ENCODE measurements around the gene GAGE10. TPM values are rescaled to one million over a fixed set of nuclear protein-coding genes. Genes with fewer than 3 reads are reported as not detected.

Gene GAGE10
- total RNA-seq = not detected
- long read RNA-seq = 0 reads

GRCh38 chrX:49303346-49303745 lies at the start of gene GAGE10:
Gene GAGE10, plus strand, starts transcription at chrX:49303646. Its CDS starts 1,214 bp downstream, at chrX:49304860.
- DNase-seq (ENCODE audit: low spot score) = no peak
- intact Hi-C loops (cut with DNase I) = no loop called here

- no peak for DNase-seq (ENCODE audit: low spot score)
- intact Hi-C loops (cut with DNase I) = no loop called here
Measured at GRCh38 chrX:49254639-49255038, 48.8 kb upstream of the GAGE10 start.

- DNase-seq (ENCODE audit: low spot score) = no peak
- intact Hi-C loops (cut with DNase I) = no loop called here
Measured at GRCh38 chrX:49256268-49256995, 47.0 kb upstream of the GAGE10 start.

- DNase-seq (ENCODE audit: low spot score) = no peak
- intact Hi-C loops (cut with DNase I) = no loop called here
Measured at GRCh38 chrX:49257074-49257790, 46.2 kb upstream of the GAGE10 start.

- intact Hi-C loops (cut with DNase I) = no loop called here
- DNase-seq (ENCODE audit: low spot score) = no peak
Measured at GRCh38 chrX:49257846-49258748, 45.3 kb upstream of the GAGE10 start.

GRCh38 chrX:49258749-49259124 lies 44.7 kb upstream of the GAGE10 start:
- intact Hi-C loops (cut with DNase I) = no loop called here
- no peak for DNase-seq (ENCODE audit: low spot score)

GRCh38 chrX:49260221-49260985 lies 43.0 kb upstream of the GAGE10 start:
- no peak for DNase-seq (ENCODE audit: low spot score)
- intact Hi-C loops (cut with DNase I) = no loop called here

- DNase-seq (ENCODE audit: low spot score) = no peak
- intact Hi-C loops (cut with DNase I) = no loop called here
Measured at GRCh38 chrX:49262603-49263002, 40.8 kb upstream of the GAGE10 start.

GRCh38 chrX:49263631-49264030 lies 39.8 kb upstream of the GAGE10 start:
- intact Hi-C loops (cut with DNase I) = no loop called here
- no peak for DNase-seq (ENCODE audit: low spot score)

- no peak for DNase-seq (ENCODE audit: low spot score)
- intact Hi-C loops (cut with DNase I) = no loop called here
Measured at GRCh38 chrX:49264460-49264859, 39.0 kb upstream of the GAGE10 start, which contains the start of gene FOXP3. Gene FOXP3, minus strand, starts transcription at chrX:49264710. Its CDS starts 6,205 bp downstream, at chrX:49258505.

- DNase-seq (ENCODE audit: low spot score) = no peak
- intact Hi-C loops (cut with DNase I) = loop anchor here (5.0 kb wide), 1 partner anchor 64 kb away; the partner anchor contains the start of gene SYP
Measured at GRCh38 chrX:49266523-49267445, 36.7 kb upstream of the GAGE10 start.

- intact Hi-C loops (cut with DNase I) = loop anchor here (5.0 kb wide), 1 partner anchor 66 kb away; the partner anchor contains the start of gene SYP
- DNase-seq (ENCODE audit: low spot score) = no peak
Measured at GRCh38 chrX:49268702-49269009, 34.8 kb upstream of the GAGE10 start.

GRCh38 chrX:49269010-49269766 lies 34.3 kb upstream of the GAGE10 start:
- intact Hi-C loops (cut with DNase I) = loop anchor here (5.0 kb wide), 1 partner anchor 67 kb away; the partner anchor contains the start of gene SYP
- peak; percentile 97 for DNase-seq (ENCODE audit: low spot score)

- intact Hi-C loops (cut with DNase I) = loop anchor here (5.0 kb wide), 2 partner anchors 33 to 68 kb away; partner anchors contain the start of genes CCDC22 and SYP
- no peak for DNase-seq (ENCODE audit: low spot score)
Measured at GRCh38 chrX:49269767-49270248, 33.6 kb upstream of the GAGE10 start, which contains the start of gene PPP1R3F. Gene PPP1R3F, plus strand, starts transcription at chrX:49269793. Its CDS starts 77 bp downstream, at chrX:49269870.

GRCh38 chrX:49270249-49270921 lies 33.1 kb upstream of the GAGE10 start:
- no peak for DNase-seq (ENCODE audit: low spot score)
- intact Hi-C loops (cut with DNase I) = loop anchor here (5.0 kb wide), 1 partner anchor 33 kb away; the partner anchor contains the start of gene CCDC22

- intact Hi-C loops (cut with DNase I) = loop anchor here (5.0 kb wide), 1 partner anchor 34 kb away; the partner anchor contains the start of gene CCDC22
- DNase-seq (ENCODE audit: low spot score) = no peak
Measured at GRCh38 chrX:49271341-49271740, 32.1 kb upstream of the GAGE10 start.

Data from cardiac septum (tissue), 1 donor.